HepG2 (cell line): ENCODE data around the gene KCNQ5. TPM values are rescaled to one million over a fixed set of nuclear protein-coding genes. Genes with fewer than 3 reads are reported as not detected.

Source experiments
- ATAC-seq: fragments of 200-7000 bp; cut with Tn5 transposase; 3 replicates; pipeline ENCODE4 v1.9.1; 2020; ENCODE audit warnings: mild to moderate bottlenecking, moderate library complexity
- BruUV-seq: library from RNA; stranded (reverse); fragments of 400-500 nt; replicated peaks from 2 replicates; lab custom pipeline; 2021; lab: Mats Ljungman, UMichigan
- CTCF ChIA-PET: fragments of 300-600 bp; formaldehyde crosslinking; extraction: SDS; loops from one replicate; lab custom pipeline; 2021; ENCODE audit warnings: low total read pairs, inconsistent platforms, low intra/inter-chr PET ratio; lab: Yijun Ruan, JAX
- POLR2A ChIA-PET: fragments of 350-600 bp; sonication (Branson Sonifier 250); formaldehyde crosslinking; loops from one replicate; lab custom pipeline; 2020; ENCODE audit warnings: antibody characterized with exemption, inconsistent platforms; lab: Yijun Ruan, JAX
- DNase-seq: peaks from one replicate; pipeline ENCODE4 v3.0.0-alpha.2; 2015; ENCODE audit warnings: low spot score
- FAIRE-seq: peaks from 3 replicates; lab custom pipeline; 2011; peaks lifted over from hg19 to GRCh38; lab: Jason Lieb, UNC
- H2AFZ ChIP-seq: one replicate; pipeline ENCODE4 v1.6.1; 2011; ENCODE audit warnings: low read length, inconsistent platforms
- H3K27ac ChIP-seq: fragments of 300-600 bp; 3 replicates; pipeline ENCODE4 v1.8.0; 2011; ENCODE audit warnings: mixed run types, mild to moderate bottlenecking, mixed read lengths, low read length, inconsistent platforms; ENCODE audit not compliant: insufficient read depth; ENCODE audit errors: extremely low read length
- H3K27me3 ChIP-seq, 2 experiments: fragments of 200-600 bp in 1 of 2; 2 replicates in 1 of 2; 3 replicates in 1 of 2; pipeline versions ENCODE4 v1.6.0 to v1.8.0; 2011; ENCODE audit warnings: low read length in 2 of 2, mild to moderate bottlenecking in 2 of 2, moderate library complexity in 2 of 2, inconsistent platforms in 1 of 2; ENCODE audit not compliant: insufficient read depth in 2 of 2, control insufficient read depth in 1 of 2
- H3K36me3 ChIP-seq, 2 experiments: fragments of 200-600 bp in 1 of 2; replicated peaks in 1 of 2; 2 replicates in 1 of 2; 3 replicates in 1 of 2; pipeline versions ENCODE4 v1.5.1 to v1.8.0; 2011; ENCODE audit warnings: low read length in 2 of 2, inconsistent platforms in 1 of 2; ENCODE audit not compliant: insufficient read depth in 2 of 2, control insufficient read depth in 1 of 2
- H3K4me1 ChIP-seq: 2 replicates; pipeline ENCODE4 v1.5.1; 2012; ENCODE audit warnings: low read length, inconsistent platforms; ENCODE audit not compliant: insufficient read depth
- H3K4me2 ChIP-seq: 2 replicates; pipeline ENCODE4 v1.6.0; 2011; ENCODE audit warnings: low read depth, low read length, inconsistent platforms
- H3K4me3 ChIP-seq, 3 experiments: fragments of 200-600 bp in 1 of 3; sonication (generic), shearing (Covaris generic) in 1 of 3; replicated peaks in 1 of 3; 2 replicates each; pipeline ENCODE4 v1.5.1; 2011 to 2016; ENCODE audit warnings: low read length in 3 of 3, inconsistent platforms in 2 of 3, low read depth in 2 of 3, mild to moderate bottlenecking in 2 of 3, control low read depth in 1 of 3, mixed read lengths in 1 of 3; ENCODE audit not compliant: insufficient read depth in 1 of 3
- H3K79me2 ChIP-seq: one replicate; pipeline ENCODE4 v1.6.1; 2011; ENCODE audit warnings: low read length, inconsistent platforms; ENCODE audit not compliant: insufficient read depth
- H3K9ac ChIP-seq: 2 replicates; pipeline ENCODE4 v1.6.0; 2011; ENCODE audit warnings: mild to moderate bottlenecking, low read depth, low read length, inconsistent platforms; ENCODE audit not compliant: insufficient read depth
- H3K9me3 ChIP-seq: 2 replicates; pipeline ENCODE4 v1.5.1; 2012; ENCODE audit warnings: mild to moderate bottlenecking, low read length
- H4K20me1 ChIP-seq: 2 replicates; pipeline ENCODE4 v1.6.0; 2011; ENCODE audit warnings: inconsistent platforms, mild to moderate bottlenecking, low read length, moderate library complexity; ENCODE audit not compliant: insufficient read depth
- AGO1 ChIP-seq: fragments of 200-400 bp; formaldehyde crosslinking; IDR thresholded peaks from 2 replicates; pipeline ENCODE4 v1.6.1; 2017; ENCODE audit warnings: mild to moderate bottlenecking, low read depth, low read length, moderate library complexity; ENCODE audit not compliant: poor library complexity, severe bottlenecking
- GRHL1 ChIP-seq: sonication (generic); formaldehyde crosslinking; conservative IDR thresholded peaks from 2 replicates; pipeline ENCODE4 v1.8.0; 2022; ENCODE audit warnings: missing genetic modification reagents
- IKZF1 ChIP-seq: fragments of 450-650 bp; IDR thresholded peaks from 2 replicates; pipeline ENCODE4 v1.7.1; 2016
- NFRKB ChIP-seq: fragments of 450-650 bp; IDR thresholded peaks from 2 replicates; pipeline ENCODE4 v1.6.1; 2017
- RARA ChIP-seq: IDR thresholded peaks from 2 replicates; pipeline ENCODE4 v1.6.1; 2016; ENCODE audit warnings: missing genetic modification reagents, missing compliant biosample characterization
- SAP130 ChIP-seq: IDR thresholded peaks from 2 replicates; pipeline ENCODE4 v1.6.1; 2016; ENCODE audit warnings: low read depth
- SNAPC5 ChIP-seq: sonication (generic); formaldehyde crosslinking; IDR thresholded peaks from 2 replicates; pipeline ENCODE4 v1.8.1; 2023; ENCODE audit warnings: mild to moderate bottlenecking, missing genetic modification reagents, borderline replicate concordance
- XBP1 ChIP-seq: sonication (generic); formaldehyde crosslinking; IDR thresholded peaks from 2 replicates; pipeline ENCODE4 v1.5.0; 2020; ENCODE audit warnings: missing genetic modification reagents
- YY1 ChIP-seq: IDR thresholded peaks from 2 replicates; pipeline ENCODE4 v1.6.1; 2011; ENCODE audit warnings: low read length, low read depth, moderate library complexity, mild to moderate bottlenecking; ENCODE audit not compliant: insufficient read depth, insufficient replicate concordance
- ZFP1 ChIP-seq: IDR thresholded peaks from 2 replicates; pipeline ENCODE4 v1.6.1; 2016
- ZNF143 ChIP-seq: sonication (generic); formaldehyde crosslinking; IDR thresholded peaks from 2 replicates; pipeline ENCODE4 v1.4.0; 2020; ENCODE audit warnings: missing genetic modification reagents
- ZNF331 ChIP-seq: sonication (generic); formaldehyde crosslinking; IDR thresholded peaks from 2 replicates; pipeline ENCODE4 v1.4.0; 2020; ENCODE audit warnings: missing genetic modification reagents
- ZNF333 ChIP-seq: sonication (generic); formaldehyde crosslinking; IDR thresholded peaks from 2 replicates; pipeline ENCODE4 v1.4.0; 2020; ENCODE audit warnings: mild to moderate bottlenecking, missing genetic modification reagents, borderline replicate concordance
- ZNF33B ChIP-seq: sonication (generic); formaldehyde crosslinking; IDR thresholded peaks from 2 replicates; pipeline ENCODE4 v1.5.1; 2020; ENCODE audit warnings: mild to moderate bottlenecking, missing genetic modification reagents
- ZNF510 ChIP-seq: sonication (generic); formaldehyde crosslinking; IDR thresholded peaks from 2 replicates; pipeline ENCODE4 v1.4.0; 2020; ENCODE audit warnings: low read depth, mild to moderate bottlenecking, missing genetic modification reagents
- ZNF513 ChIP-seq: sonication (generic); formaldehyde crosslinking; conservative IDR thresholded peaks from 2 replicates; pipeline ENCODE4 v1.5.0; 2020; ENCODE audit warnings: missing genetic modification reagents
- ZNF570 ChIP-seq: sonication (generic); formaldehyde crosslinking; IDR thresholded peaks from 2 replicates; pipeline ENCODE4 v1.4.0; 2020; ENCODE audit warnings: mild to moderate bottlenecking, missing genetic modification reagents, borderline replicate concordance
- ZNF781 ChIP-seq: sonication (generic); formaldehyde crosslinking; IDR thresholded peaks from 2 replicates; pipeline ENCODE4 v1.5.1; 2020; ENCODE audit warnings: borderline replicate concordance, mild to moderate bottlenecking, missing genetic modification reagents; ENCODE audit errors: not compliant biosample characterization
- ZSCAN5A ChIP-seq: sonication (generic); formaldehyde crosslinking; IDR thresholded peaks from 2 replicates; pipeline ENCODE4 v1.8.0; 2022; ENCODE audit warnings: mild to moderate bottlenecking, missing genetic modification reagents, borderline replicate concordance
- WGBS: methylation state at CpG from one replicate; pipeline ENCODE4 v1.1.6; 2017; ENCODE audit warnings: low lambda C conversion rate; 5-methylcytosine and 5-hydroxymethylcytosine counted together
- in situ Hi-C: cut with HindIII; loops from 2 replicates; pipeline ENCODE4 v1.10.0; 2017; ENCODE audit warnings: low pct_unique_long_range_greater_than_20kb; ENCODE audit not compliant: extremely low pct_ligation_motif_present
- intact Hi-C: fragments of 100-400 bp; cut with micrococcal nuclease; formaldehyde crosslinking; loops from one replicate; pipeline ENCODE4 v1.10.0; 2022; ENCODE audit not compliant: unreplicated experiment
- polyA plus RNA-seq, 8 experiments: library from polyadenylated mRNA; depleted of rRNA in 3 of 8; stranded (reverse) in 7 of 8; unstranded in 1 of 8; fragments of >200 nt; fragmentation: Illumina TruSeq in 4 of 8; extraction: Trizol in 4 of 8; gene quantifications; 2 replicates each; pipeline versions ENCODE4 v1.2.1 to v1.2.3, GENCODE V29; 2011 to 2016; ENCODE audit warnings: low read depth in 4 of 8, missing spikeins in 1 of 8, mixed read lengths in 1 of 8; ENCODE audit not compliant: insufficient read depth in 1 of 8
- total RNA-seq, 5 experiments: library from RNA; depleted of rRNA; stranded (reverse); fragments of >200 nt; fragmentation: Illumina TruSeq; extraction: Trizol; gene quantifications; 2 replicates each; pipeline ENCODE4 v1.2.3, GENCODE V29; 2016; ENCODE audit warnings: low read depth in 1 of 5

KCNQ5 gene
- total and polyA plus RNA-seq, 2 of the 13 experiments (the other 11 are each of a cell fraction or from before 2014, with no cell fraction given) = 0.04 TPM; not detected in 1

- POLR2A ChIA-PET = no interaction called here
- WGBS = 33% methylated on average over 6 of the region's 6 CpGs
- H3K4me1 ChIP-seq = no peaks in the 10 kb centered on the region
- no TSS peak for BruUV-seq
- H3K27me3 ChIP-seq = no peaks in the 10 kb centered on the region; a peak in 1 of 5 replicates
- no peaks in the 10 kb centered on the region for H3K79me2 ChIP-seq
- H3K27ac ChIP-seq = no peak overlapping the region
- intact Hi-C loops (no loop called here), in situ Hi-C loops (no loop called here)
- H3K4me3 ChIP-seq = no peak overlapping the region
- no peak overlapping the region for H3K9ac ChIP-seq
- no peak for TF ChIP-seq YY1
- no peak for TF ChIP-seq ZNF33B (CRISPR knock-in tag)
- TF ChIP-seq SAP130 (CRISPR knock-in tag) = no peak
- no peak for TF ChIP-seq ZNF781
- no peak for TF ChIP-seq SNAPC5 (CRISPR knock-in tag)
- no peak for TF ChIP-seq XBP1 (CRISPR knock-in tag)
- TF ChIP-seq ZNF143 (CRISPR knock-in tag) = no peak
- TF ChIP-seq AGO1 = no peak
- no peak for TF ChIP-seq ZNF513 (CRISPR knock-in tag)
- no peak for TF ChIP-seq ZNF333 (CRISPR knock-in tag)
- TF ChIP-seq IKZF1 = no peak
- no peak for TF ChIP-seq RARA
- TF ChIP-seq NFRKB = no peak
- no peak for TF ChIP-seq GRHL1 (CRISPR knock-in tag)
- no peak for TF ChIP-seq ZFP1 (CRISPR knock-in tag)
- TF ChIP-seq ZSCAN5A (CRISPR knock-in tag) = no peak
- TF ChIP-seq ZNF510 (CRISPR knock-in tag) = no peak
- no peak for TF ChIP-seq ZNF570 (CRISPR knock-in tag)
- TF ChIP-seq ZNF331 (CRISPR knock-in tag) = no peak
- no peak overlapping the region for H2AFZ ChIP-seq
- DNase-seq (no peak), ATAC-seq (no peak), FAIRE-seq (no peak)
- no peaks in the 10 kb centered on the region for H3K9me3 ChIP-seq
- no peaks in the 10 kb centered on the region for H4K20me1 ChIP-seq
- no peak overlapping the region for H3K4me2 ChIP-seq
- H3K36me3 ChIP-seq = no peaks in the 10 kb centered on the region
- CTCF ChIA-PET = no interaction called here
Measured at GRCh38 chr6:73176057-73176456, 554.2 kb downstream of the KCNQ5 start.
